Measurements from ENCODE around the gene FXYD6.

Gene FXYD6

DNA sequence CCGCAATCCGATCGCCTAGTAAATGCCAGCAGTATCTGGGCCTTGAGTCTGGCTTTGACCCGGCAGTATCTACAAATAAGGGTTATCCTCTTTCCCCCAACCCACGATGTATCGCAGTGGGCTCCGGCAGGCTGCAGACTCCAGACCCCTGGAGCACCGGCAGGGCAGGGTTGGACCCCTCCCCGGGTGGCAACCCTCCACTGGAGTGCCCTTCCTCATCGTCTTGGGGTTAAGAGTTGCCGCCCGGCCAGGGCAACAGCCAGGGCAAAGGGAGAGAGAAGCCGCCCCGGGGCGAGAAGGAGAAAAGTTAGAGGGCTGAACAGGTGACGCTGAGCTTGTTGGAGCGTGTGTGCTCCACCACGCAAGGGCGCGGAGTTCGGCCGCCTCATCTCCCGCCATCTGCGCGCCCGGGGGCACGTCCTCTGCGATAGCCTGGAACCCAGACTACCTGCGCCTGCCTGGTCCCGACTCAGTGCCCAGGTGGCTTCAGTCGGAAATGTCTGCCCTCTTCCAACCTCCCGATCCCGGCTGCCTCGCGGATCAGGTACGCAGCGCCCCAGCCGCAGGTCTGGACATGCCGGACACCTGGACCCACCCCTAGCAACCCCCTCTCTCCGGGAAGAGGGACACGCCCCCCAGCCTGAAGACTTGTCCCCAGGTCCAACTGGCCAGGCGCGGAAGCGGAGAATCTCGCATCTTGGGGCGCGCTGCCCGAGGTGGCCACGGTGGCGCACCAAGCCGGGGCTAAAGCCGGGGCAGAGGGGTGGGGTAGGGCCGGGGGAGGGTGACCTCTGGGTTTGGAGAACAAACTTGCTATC, 80.6 kb downstream of the FXYD6 start:
- Mint-ChIP-seq H3K4me1 (peaks cover 18% of the 10 kb centered on the region), H3K9me3 (no peaks in the 10 kb centered on the region), H3K27me3 (ENCODE audit: low read depth, poor library complexity) (peaks cover 99% of the 10 kb centered on the region), H3K4me3 (peak overlapping the region; percentile 63), H3K36me3 (ENCODE audit: low read depth) (no peaks in the 10 kb centered on the region), H3K27ac (no peak overlapping the region)
- TF ChIP-seq, protein P1, sequence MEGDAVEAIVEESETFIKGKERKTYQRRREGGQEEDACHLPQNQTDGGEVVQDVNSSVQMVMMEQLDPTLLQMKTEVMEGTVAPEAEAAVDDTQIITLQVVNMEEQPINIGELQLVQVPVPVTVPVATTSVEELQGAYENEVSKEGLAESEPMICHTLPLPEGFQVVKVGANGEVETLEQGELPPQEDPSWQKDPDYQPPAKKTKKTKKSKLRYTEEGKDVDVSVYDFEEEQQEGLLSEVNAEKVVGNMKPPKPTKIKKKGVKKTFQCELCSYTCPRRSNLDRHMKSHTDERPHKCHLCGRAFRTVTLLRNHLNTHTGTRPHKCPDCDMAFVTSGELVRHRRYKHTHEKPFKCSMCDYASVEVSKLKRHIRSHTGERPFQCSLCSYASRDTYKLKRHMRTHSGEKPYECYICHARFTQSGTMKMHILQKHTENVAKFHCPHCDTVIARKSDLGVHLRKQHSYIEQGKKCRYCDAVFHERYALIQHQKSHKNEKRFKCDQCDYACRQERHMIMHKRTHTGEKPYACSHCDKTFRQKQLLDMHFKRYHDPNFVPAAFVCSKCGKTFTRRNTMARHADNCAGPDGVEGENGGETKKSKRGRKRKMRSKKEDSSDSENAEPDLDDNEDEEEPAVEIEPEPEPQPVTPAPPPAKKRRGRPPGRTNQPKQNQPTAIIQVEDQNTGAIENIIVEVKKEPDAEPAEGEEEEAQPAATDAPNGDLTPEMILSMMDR (IDR thresholded peaks at IDR 0.05): no peak
- DNase-seq: peak; percentile 31

DNA sequence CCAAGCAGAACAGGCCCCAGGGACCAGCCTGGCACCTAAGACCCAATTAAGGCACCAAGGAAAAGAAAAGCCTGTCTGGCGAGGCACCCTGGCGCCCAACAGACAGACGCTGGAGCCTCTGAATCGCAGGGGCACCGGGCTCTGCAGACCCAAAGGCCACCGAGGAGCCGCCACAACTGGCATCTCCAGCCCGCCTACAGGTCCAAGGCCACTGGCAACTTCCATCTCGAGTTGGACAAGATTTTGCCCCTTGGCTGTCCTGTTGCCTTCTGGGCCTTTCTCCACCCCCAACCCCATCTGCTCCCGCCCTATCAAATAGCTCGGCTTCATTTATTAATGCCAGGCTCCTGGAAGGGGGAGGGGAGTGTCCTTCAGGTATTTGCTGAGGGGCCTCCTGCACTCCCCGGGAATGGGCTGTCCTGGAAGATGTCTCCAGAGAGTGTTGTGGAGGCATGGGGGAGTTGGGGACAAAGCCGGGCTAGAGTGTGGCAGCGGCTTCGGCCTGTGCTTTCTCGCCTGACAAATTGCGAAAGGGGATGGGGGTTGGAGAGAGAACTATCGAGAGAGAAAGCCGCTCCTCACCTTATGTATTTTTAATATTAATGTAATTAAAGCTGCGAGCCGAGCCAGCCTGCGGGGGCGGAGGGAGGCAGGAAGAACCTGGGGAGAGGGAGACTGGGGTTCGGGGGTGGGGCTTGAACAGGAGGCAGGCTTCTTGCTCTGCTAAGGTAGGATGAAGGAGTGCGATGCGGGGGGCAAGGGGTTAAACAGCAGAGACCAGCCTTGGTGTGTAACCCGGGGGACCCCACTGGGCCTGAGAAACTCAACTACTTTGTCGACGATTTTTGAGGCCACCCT, 81.5 kb downstream of the FXYD6 start:
- no peak overlapping the region for H3K27ac Mint-ChIP-seq
- no peaks in the 10 kb centered on the region for H3K36me3 Mint-ChIP-seq (ENCODE audit: low read depth)
- peaks cover 99% of the 10 kb centered on the region for H3K27me3 Mint-ChIP-seq (ENCODE audit: low read depth, poor library complexity)
- no peaks in the 10 kb centered on the region for H3K9me3 Mint-ChIP-seq
- TF ChIP-seq, protein P1 (IDR thresholded peaks at IDR 0.05): no peak
- DNase-seq: no peak
- H3K4me1 Mint-ChIP-seq: peaks cover 18% of the 10 kb centered on the region
- H3K4me3 Mint-ChIP-seq: peak overlapping the region; percentile 71

DNA sequence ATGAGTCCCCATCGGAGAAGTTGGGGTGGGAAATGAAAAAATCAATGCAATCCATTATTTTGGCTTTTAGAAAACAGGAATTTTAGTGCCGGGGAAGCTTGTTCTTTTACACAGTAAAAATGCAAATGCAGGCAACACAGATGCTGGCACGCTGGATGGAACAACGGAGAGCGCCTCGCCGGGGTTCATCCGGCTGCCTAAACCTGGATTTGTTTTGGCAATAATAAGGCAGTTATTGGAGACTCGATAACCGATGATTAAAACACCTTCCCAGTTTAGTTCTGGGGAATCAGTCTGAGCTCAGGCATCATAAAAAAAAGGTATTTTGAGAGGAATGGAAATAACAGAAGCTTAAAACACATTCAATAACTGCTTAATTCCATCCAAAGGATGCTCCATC, 82.3 kb downstream of the FXYD6 start:
- no peak overlapping the region for H3K4me3 Mint-ChIP-seq
- DNase-seq: no peak
- H3K4me1 Mint-ChIP-seq: peaks cover 18% of the 10 kb centered on the region
- peaks cover 99% of the 10 kb centered on the region for H3K27me3 Mint-ChIP-seq (ENCODE audit: low read depth, poor library complexity)
- no peaks in the 10 kb centered on the region for H3K36me3 Mint-ChIP-seq (ENCODE audit: low read depth)
- no peaks in the 10 kb centered on the region for H3K9me3 Mint-ChIP-seq
- no peak overlapping the region for H3K27ac Mint-ChIP-seq
- TF ChIP-seq, protein P1 (IDR thresholded peaks at IDR 0.05): no peak

DNA sequence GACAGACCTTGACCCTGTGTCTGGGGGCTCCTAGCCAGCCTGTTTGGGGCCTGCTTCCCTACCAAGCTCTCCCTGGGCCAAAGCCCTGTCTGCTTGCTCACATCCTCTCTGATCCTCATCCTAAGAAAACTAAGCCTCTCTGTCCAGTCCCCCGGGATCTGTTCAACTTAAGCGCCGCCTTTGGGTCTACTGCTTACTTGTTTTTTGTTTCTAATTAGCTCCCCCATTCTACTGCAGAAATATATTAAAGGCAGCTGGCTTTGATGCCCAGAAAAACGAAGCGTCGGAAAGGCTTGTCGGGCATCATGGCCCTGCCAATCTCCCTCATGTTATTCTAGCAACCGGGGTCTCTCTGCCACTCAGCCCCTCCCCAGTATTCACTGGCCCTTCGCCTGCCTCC, 82.9 kb downstream of the FXYD6 start:
- DNase-seq: no peak
- H3K4me3 Mint-ChIP-seq: no peak overlapping the region
- H3K27me3 Mint-ChIP-seq (ENCODE audit: low read depth, poor library complexity): peaks cover 99% of the 10 kb centered on the region
- H3K4me1 Mint-ChIP-seq: peaks cover 18% of the 10 kb centered on the region
- TF ChIP-seq, protein P1 (IDR thresholded peaks at IDR 0.05): no peak
- H3K36me3 Mint-ChIP-seq (ENCODE audit: low read depth): no peaks in the 10 kb centered on the region
- no peak overlapping the region for H3K27ac Mint-ChIP-seq
- H3K9me3 Mint-ChIP-seq: no peaks in the 10 kb centered on the region

DNA sequence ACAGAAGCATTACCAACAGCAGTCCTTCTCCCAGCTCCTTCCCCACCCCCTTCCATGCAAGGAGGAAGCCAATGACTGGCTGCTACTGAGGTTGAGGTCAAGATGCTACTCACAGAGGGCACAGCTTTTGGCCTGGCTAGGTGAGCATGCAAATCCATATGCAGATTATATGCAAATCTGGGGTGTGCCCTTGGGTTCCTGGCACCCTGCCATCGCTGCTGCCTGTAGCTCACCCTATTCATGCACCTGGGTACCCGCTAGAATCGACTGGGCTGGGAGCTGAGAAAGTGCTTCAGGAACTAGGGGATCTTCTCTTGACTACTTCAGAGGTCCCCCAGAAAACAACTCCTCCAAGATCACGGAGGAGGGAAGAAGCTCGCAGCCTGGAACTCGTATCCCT, 83.5 kb downstream of the FXYD6 start:
- no peak overlapping the region for H3K4me3 Mint-ChIP-seq
- no peaks in the 10 kb centered on the region for H3K9me3 Mint-ChIP-seq
- DNase-seq: no peak
- peaks cover 18% of the 10 kb centered on the region for H3K4me1 Mint-ChIP-seq
- peaks cover 96% of the 10 kb centered on the region for H3K27me3 Mint-ChIP-seq (ENCODE audit: low read depth, poor library complexity)
- H3K27ac Mint-ChIP-seq: peak overlapping the region; percentile 83
- TF ChIP-seq, protein P1 (IDR thresholded peaks at IDR 0.05): no peak
- H3K36me3 Mint-ChIP-seq (ENCODE audit: low read depth): no peaks in the 10 kb centered on the region
